GM10248 (cell line): ENCODE measurements around the gene CADPS.

Source experiments
- CTCF ChIA-PET: fragments of 300-600 bp; sonication (Branson Sonifier 250); formaldehyde crosslinking; extraction: SDS; loops from one replicate; lab custom pipeline; 2021; ENCODE audit warnings: antibody characterized with exemption; lab: Yijun Ruan, JAX
- POLR2A ChIA-PET: fragments of 350-650 bp; sonication (Branson Sonifier 250); formaldehyde crosslinking; extraction: SDS; loops from one replicate; lab custom pipeline; 2020; ENCODE audit warnings: antibody characterized with exemption; lab: Yijun Ruan, JAX
- DNase-seq: peaks from one replicate; pipeline ENCODE4 v3.0.0; 2012; ENCODE audit errors: extremely low spot score
- TF ChIP-seq, protein P1 (sequence below): IDR thresholded peaks from 2 replicates; pipeline ENCODE4 v1.5.1; 2012; ENCODE audit warnings: mild to moderate bottlenecking, low read depth; ENCODE audit errors: extremely low read depth, missing control alignments, control extremely low read depth

Gene CADPS

GRCh38 chr3:62811119-62811518 lies 64.1 kb downstream of the CADPS start:
- TF ChIP-seq, protein P1, sequence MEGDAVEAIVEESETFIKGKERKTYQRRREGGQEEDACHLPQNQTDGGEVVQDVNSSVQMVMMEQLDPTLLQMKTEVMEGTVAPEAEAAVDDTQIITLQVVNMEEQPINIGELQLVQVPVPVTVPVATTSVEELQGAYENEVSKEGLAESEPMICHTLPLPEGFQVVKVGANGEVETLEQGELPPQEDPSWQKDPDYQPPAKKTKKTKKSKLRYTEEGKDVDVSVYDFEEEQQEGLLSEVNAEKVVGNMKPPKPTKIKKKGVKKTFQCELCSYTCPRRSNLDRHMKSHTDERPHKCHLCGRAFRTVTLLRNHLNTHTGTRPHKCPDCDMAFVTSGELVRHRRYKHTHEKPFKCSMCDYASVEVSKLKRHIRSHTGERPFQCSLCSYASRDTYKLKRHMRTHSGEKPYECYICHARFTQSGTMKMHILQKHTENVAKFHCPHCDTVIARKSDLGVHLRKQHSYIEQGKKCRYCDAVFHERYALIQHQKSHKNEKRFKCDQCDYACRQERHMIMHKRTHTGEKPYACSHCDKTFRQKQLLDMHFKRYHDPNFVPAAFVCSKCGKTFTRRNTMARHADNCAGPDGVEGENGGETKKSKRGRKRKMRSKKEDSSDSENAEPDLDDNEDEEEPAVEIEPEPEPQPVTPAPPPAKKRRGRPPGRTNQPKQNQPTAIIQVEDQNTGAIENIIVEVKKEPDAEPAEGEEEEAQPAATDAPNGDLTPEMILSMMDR: no peak
- ChIA-PET POLR2A (no interaction called here), CTCF (no interaction called here)
- no peak for DNase-seq

DNA sequence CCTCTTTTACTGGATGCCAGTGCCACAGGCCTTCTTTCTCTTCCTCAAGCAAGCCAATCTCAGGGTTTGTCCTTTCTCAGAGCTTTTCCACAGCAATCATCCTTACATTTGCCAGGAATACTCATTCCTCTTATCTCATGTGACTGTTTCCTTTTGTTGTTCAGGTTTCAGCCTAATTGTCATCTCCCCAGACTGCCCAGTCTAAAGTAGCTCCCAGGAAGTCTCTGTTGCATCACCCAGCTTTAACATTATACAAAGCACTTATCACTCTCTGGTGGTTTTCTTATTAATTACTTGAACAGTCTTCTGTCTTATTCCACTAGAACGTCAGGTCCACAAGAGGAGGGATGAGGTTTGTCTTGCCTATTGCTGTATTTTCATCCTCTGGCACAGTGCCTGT lies 65.8 kb downstream of the CADPS start:
- CTCF ChIA-PET: no interaction called here
- POLR2A ChIA-PET: no interaction called here

DNA sequence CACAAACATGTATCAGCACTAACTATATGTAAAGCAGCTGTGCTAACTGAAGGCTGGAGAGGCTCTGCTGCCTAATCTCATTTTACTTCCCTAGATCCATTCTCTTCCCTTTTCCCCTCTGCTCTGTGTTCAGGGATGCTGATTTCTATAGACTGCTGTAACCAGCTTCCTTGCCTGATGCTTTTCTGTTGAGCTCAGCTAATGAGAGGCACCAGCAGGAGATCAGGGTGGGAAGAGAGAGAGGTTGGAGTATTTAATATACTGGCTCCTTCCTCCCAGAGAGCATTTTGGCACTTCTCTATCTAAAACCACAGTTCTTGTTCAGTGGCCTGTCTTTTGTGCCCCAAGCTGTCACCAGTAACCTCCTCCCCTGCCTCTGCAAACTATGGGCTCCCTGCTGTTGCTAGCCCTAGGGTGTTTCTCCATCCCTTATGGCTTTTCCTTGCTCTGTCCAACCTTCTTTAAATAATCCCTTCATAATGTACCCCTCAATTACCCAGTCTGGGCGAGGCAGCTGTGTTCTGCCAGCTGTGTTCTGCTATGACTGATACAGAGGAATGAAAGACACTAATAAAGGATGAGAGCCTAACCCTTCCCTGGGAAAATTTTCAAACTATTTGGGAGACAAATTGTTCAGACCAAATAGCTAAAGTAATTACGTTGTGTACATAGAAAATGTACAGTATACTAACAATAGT lies 69.5 kb downstream of the CADPS start:
- no peak for DNase-seq
- TF ChIP-seq, protein P1: no peak
- ChIA-PET POLR2A (no interaction called here), CTCF (interaction anchor here (1.5 kb wide), 1 partner anchor 16 kb away, joined by 3 read pairs; no protein-coding TSS in a partner anchor)

More for the DNA sequence above, 65.8 kb downstream of the CADPS start:
- DNase-seq: no peak
- TF ChIP-seq, protein P1: no peak

DNA sequence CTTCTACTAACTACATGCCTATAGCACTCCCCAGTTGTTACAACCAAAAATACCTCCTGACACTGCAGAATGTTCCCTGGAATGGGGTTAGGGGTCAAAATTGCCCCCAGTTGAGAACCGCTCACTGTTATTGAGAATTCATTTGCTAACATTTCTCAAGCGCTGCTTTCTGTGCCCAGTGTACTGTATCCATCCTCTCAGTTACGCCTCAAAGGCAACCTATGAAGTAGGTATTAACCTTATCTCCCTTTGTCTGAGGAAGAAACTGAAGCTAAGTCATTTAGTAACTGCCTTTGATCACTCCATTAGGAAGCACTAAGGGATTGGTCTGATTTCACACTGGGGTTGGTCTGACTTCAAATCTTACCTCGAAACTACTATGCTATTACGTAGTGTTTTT lies 70.1 kb downstream of the CADPS start:
- TF ChIP-seq, protein P1: no peak
- ChIA-PET CTCF (interaction anchor here (1.5 kb wide), 1 partner anchor 16 kb away, joined by 3 read pairs; no protein-coding TSS in a partner anchor), POLR2A (no interaction called here)
- DNase-seq: no peak

DNA sequence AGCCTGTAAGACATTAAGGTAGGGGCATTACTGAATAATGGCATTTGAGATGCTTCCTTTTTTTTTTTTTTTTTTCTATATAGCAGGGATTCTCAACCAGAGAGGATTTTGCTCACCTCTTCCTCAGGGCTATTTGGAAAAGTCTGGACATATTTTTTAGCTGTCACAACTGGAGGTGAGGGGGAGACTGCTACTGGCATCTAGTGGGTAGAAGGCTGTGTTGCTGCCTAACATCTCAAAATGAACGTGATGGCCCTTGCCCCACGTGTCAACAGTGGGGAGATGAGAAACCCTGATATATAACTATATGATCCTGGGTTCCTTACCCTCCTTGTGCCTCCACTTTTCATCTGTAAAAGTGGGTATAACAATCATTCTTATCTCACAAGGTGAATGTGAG lies 71.9 kb downstream of the CADPS start:
- no peak for DNase-seq
- TF ChIP-seq, protein P1: no peak
- CTCF ChIA-PET: no interaction called here

DNA sequence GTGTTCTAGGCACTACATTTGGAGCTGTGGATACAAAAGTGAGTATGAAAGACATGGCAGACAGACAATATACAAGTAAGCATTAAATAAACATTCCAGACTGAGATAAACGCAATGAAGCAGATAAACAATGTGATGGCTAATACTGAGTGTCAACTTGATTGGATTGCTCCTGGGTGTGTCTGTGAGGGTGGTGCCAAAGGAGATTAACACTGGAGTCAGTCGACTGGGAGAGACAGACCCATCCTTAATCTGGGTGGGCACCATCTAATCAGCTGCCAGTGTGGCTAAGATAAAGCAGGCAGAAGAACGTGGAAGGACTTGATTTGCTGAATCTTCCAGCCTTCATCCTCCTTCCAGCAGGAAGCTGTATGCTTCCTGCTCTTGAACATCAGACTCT lies 77.2 kb downstream of the CADPS start:
- ChIA-PET POLR2A (no interaction called here), CTCF (no interaction called here)
- DNase-seq: no peak
- TF ChIP-seq, protein P1: no peak

More for the DNA sequence above, 71.9 kb downstream of the CADPS start:
- POLR2A ChIA-PET: no interaction called here

GRCh38 chr3:62797132-62797531 lies 78.1 kb downstream of the CADPS start:
- ChIA-PET POLR2A (no interaction called here), CTCF (no interaction called here)
- no peak for DNase-seq
- TF ChIP-seq, protein P1: no peak
